Dedifferentiated amniotic fluid mesenchymal stem cell (primary cell): ENCODE results near the gene IL4.

Experiments
- DNase-seq: peaks from one replicate; pipeline ENCODE4 v3.0.0-alpha.2; 2016; ENCODE audit errors: extremely low spot score

Gene IL4

GRCh38 chr5:132695956-132696355, 22.2 kb downstream of the IL4 start:
- DNase-seq, result no peak

GRCh38 chr5:132704875-132705274, 31.1 kb downstream of the IL4 start:
- peak; percentile 32 for DNase-seq

- DNase-seq, result no peak
Observed at GRCh38 chr5:132708645-132709044, 34.9 kb downstream of the IL4 start.

GRCh38 chr5:132714456-132715307, 40.9 kb downstream of the IL4 start:
- DNase-seq, result no peak

GRCh38 chr5:132718544-132719312, 44.9 kb downstream of the IL4 start:
- no peak for DNase-seq

GRCh38 chr5:132725745-132726144, 52.0 kb downstream of the IL4 start:
- no peak for DNase-seq

- DNase-seq, result no peak
Observed at GRCh38 chr5:132729896-132730295, 56.1 kb downstream of the IL4 start.
